HL-60 (cell line): ENCODE data around the gene VEGFD.

Experiments used
- POLR2AphosphoS5 ChIP-seq: IDR thresholded peaks from 2 replicates; pipeline ENCODE4 v1.6.1; 2012; ENCODE audit warnings: low read depth
- TF ChIP-seq, protein P1 (sequence below): IDR thresholded peaks from one replicate; pipeline ENCODE4 v1.5.1; 2011; ENCODE audit warnings: low read length, control low read depth, inconsistent platforms; ENCODE audit not compliant: insufficient read depth
- TF ChIP-seq, protein P2 (sequence below): IDR thresholded peaks from 2 replicates; pipeline ENCODE4 v1.6.1; 2012; ENCODE audit warnings: low read depth; ENCODE audit not compliant: insufficient replicate concordance

DNA sequence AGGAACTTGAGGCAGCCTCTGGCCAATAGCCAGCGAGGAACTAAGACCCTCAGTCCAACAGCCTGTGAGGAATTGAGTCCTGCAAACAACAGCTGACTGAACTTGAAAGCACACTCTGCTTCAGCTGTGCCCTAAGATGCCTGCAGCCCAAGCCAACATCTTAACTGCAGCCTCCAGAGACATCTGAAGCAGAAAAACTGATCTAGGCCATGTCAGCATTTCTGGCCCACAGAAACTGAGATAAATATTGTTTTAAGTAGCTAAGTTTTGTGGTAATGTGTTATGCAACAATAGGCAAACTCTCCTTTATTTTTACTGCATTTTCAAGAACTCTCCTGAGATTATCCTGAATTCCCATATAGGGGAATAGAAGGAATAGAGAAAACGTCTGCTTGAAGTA, 24.5 kb downstream of the VEGFD start:
- TF ChIP-seq, protein P1, sequence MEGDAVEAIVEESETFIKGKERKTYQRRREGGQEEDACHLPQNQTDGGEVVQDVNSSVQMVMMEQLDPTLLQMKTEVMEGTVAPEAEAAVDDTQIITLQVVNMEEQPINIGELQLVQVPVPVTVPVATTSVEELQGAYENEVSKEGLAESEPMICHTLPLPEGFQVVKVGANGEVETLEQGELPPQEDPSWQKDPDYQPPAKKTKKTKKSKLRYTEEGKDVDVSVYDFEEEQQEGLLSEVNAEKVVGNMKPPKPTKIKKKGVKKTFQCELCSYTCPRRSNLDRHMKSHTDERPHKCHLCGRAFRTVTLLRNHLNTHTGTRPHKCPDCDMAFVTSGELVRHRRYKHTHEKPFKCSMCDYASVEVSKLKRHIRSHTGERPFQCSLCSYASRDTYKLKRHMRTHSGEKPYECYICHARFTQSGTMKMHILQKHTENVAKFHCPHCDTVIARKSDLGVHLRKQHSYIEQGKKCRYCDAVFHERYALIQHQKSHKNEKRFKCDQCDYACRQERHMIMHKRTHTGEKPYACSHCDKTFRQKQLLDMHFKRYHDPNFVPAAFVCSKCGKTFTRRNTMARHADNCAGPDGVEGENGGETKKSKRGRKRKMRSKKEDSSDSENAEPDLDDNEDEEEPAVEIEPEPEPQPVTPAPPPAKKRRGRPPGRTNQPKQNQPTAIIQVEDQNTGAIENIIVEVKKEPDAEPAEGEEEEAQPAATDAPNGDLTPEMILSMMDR, result no peak
- TF ChIP-seq POLR2AphosphoS5, result no peak
- TF ChIP-seq, protein P2, sequence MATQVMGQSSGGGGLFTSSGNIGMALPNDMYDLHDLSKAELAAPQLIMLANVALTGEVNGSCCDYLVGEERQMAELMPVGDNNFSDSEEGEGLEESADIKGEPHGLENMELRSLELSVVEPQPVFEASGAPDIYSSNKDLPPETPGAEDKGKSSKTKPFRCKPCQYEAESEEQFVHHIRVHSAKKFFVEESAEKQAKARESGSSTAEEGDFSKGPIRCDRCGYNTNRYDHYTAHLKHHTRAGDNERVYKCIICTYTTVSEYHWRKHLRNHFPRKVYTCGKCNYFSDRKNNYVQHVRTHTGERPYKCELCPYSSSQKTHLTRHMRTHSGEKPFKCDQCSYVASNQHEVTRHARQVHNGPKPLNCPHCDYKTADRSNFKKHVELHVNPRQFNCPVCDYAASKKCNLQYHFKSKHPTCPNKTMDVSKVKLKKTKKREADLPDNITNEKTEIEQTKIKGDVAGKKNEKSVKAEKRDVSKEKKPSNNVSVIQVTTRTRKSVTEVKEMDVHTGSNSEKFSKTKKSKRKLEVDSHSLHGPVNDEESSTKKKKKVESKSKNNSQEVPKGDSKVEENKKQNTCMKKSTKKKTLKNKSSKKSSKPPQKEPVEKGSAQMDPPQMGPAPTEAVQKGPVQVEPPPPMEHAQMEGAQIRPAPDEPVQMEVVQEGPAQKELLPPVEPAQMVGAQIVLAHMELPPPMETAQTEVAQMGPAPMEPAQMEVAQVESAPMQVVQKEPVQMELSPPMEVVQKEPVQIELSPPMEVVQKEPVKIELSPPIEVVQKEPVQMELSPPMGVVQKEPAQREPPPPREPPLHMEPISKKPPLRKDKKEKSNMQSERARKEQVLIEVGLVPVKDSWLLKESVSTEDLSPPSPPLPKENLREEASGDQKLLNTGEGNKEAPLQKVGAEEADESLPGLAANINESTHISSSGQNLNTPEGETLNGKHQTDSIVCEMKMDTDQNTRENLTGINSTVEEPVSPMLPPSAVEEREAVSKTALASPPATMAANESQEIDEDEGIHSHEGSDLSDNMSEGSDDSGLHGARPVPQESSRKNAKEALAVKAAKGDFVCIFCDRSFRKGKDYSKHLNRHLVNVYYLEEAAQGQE, result no peak
